ENCODE data around the gene DNA2. TPM values are rescaled to one million over a fixed set of nuclear protein-coding genes. Genes with fewer than 3 reads are reported as not detected.

DNA2 gene
- total and polyA plus RNA-seq, 2 of the 4 experiments (the other 2 are of a cell fraction): 3.9 to 5.6 TPM

DNA sequence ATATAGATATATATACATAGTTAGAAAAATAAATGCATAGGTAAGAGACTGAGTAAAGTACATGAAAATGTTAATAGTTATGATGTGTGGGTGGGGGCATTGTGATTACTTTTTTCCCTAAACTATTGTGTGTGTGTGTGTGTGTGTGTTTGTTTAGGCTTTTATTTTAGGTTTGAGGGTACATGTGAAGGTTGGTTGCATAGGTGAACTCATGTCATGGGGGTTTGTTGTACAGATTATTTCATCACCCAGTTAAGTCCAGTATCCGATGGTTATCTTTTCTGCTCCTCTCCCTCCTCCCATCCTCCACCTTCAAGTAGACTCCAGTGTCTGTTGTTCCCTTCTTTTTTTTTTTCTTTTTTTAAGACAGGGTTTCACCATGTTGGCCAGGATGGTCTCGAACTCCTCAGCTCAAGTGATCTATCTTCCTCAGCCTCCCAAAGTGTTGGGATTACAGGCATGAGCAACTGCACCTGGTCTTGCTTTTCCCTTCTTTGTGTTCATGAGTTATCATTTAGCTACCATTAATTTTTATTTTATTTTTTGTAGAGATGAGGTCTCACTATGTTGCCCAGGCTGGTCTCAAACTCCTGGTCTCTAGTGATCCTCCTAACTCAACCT, 62.8 kb downstream of the DNA2 start:
- Histone ChIP-seq H3K14ac (replicated peaks; ENCODE audit: low read depth, low read length) (no peak overlapping the region), H4K20me1 (ENCODE audit: insufficient read depth, low read length) (peaks cover 7% of the 10 kb centered on the region), H4K5ac (ENCODE audit: low read depth, low read length) (no peak overlapping the region), H3K56ac (ENCODE audit: extremely low read depth, insufficient read depth, low read length) (no peak overlapping the region), H3K9ac (ENCODE audit: low read depth, low read length) (no peak overlapping the region), H3K9me3 (ENCODE audit: control insufficient read depth, insufficient read depth, low read length) (no peaks in the 10 kb centered on the region), H3K4me3 (ENCODE audit: insufficient read depth, low read depth, low read length) (no peak overlapping the region), H2AFZ (replicated peaks; ENCODE audit: low read length, poor library complexity) (no peak overlapping the region), H3K23ac (ENCODE audit: low read depth, low read length) (no peak overlapping the region), H3K4ac (ENCODE audit: low read depth, low read length) (no peak overlapping the region), H3K27ac (ENCODE audit: insufficient read depth, low read length) (no peak overlapping the region), H3K79me1 (ENCODE audit: low read depth in 1 of 2, low read length in 2 of 2) (peaks cover 0 to 26% of the 10 kb centered on the region in 2 experiments; a peak in 2 of 4 replicates), H3K18ac (ENCODE audit: low read depth, low read length) (no peak overlapping the region), H2BK5ac (ENCODE audit: low read depth, low read length, poor library complexity, severe bottlenecking) (no peak overlapping the region), H3K4me1 (ENCODE audit: control insufficient read depth, insufficient read depth, low read length) (no peaks in the 10 kb centered on the region; the same call in 1 of the 2 replicates), H3K36me3 (ENCODE audit: control insufficient read depth, insufficient read depth, low read length) (no peaks in the 10 kb centered on the region), H2BK15ac (ENCODE audit: low read depth, low read length) (no peak overlapping the region), H2AK5ac (ENCODE audit: low read depth, low read length) (no peak overlapping the region), H2AK9ac (replicated peaks; ENCODE audit: low read depth, low read length, poor library complexity) (no peak overlapping the region), H2BK20ac (ENCODE audit: low read depth, low read length) (no peak overlapping the region), H3K4me2 (ENCODE audit: low read depth, low read length) (no peak overlapping the region), H4K91ac (ENCODE audit: insufficient read depth, low read depth, low read length) (no peak overlapping the region), H4K8ac (ENCODE audit: low read depth in 2 of 2, low read length in 2 of 2) (no peak overlapping the region), H3K27me3 (ENCODE audit: control insufficient read depth, insufficient read depth, low read length) (no peaks in the 10 kb centered on the region), H3K9me1 (ENCODE audit: insufficient read depth, low read length) (no peaks in the 10 kb centered on the region), H2BK120ac (ENCODE audit: low read depth, low read length) (no peak overlapping the region)
- ChIA-PET CTCF (no interaction called here), POLR2A (ENCODE audit: unreplicated experiment) (no interaction called here)
- BruUV-seq (replicated peaks): no TSS peak
- ATAC-seq (ENCODE audit: low read depth) (no peak), DNase-seq (no peak)
- in situ Hi-C loops (cut with MboI; ENCODE audit: low sequenced_read_pairs): no loop called here
- WGBS, 2 experiments (ENCODE audit: extremely low coverage in 2 of 2, insufficient read length in 1 of 2): no CpG with 5 or more reads among the region's 2 CpGs
- dilution Hi-C loops (cut with HindIII; ENCODE audit: low sequenced_read_pairs, unreplicated experiment): no loop called here
- no peak for TF ChIP-seq NFE2L2 (IDR thresholded peaks at IDR 0.05; ENCODE audit: low read depth, low read length)
- no peak for TF ChIP-seq RAD21 (IDR thresholded peaks at IDR 0.05; ENCODE audit: low read length)
- TF ChIP-seq MXI1 (IDR thresholded peaks at IDR 0.05; ENCODE audit: borderline replicate concordance, low read depth, low read length): no peak
- no peak for TF ChIP-seq CTCF (conservative IDR thresholded peaks at IDR 0.05; ENCODE audit: low read depth, low read length)
- no peak for TF ChIP-seq BHLHE40 (IDR thresholded peaks at IDR 0.05; ENCODE audit: low read depth, low read length)
- no peak for TF ChIP-seq CEBPB (IDR thresholded peaks at IDR 0.05; ENCODE audit: low read depth, low read length)
- no peak for TF ChIP-seq FOS (IDR thresholded peaks at IDR 0.05; ENCODE audit: low read depth, low read length)
- TF ChIP-seq RCOR1 (IDR thresholded peaks at IDR 0.05; ENCODE audit: insufficient replicate concordance, low read length): no peak
- TF ChIP-seq SMC3 (IDR thresholded peaks at IDR 0.05; ENCODE audit: low read depth, low read length): no peak
- TF ChIP-seq USF2 (IDR thresholded peaks at IDR 0.05; ENCODE audit: low read depth, low read length): no peak
- TF ChIP-seq ELK1 (IDR thresholded peaks at IDR 0.05; ENCODE audit: borderline replicate concordance, low read depth, low read length): no peak
- no peak for TF ChIP-seq POLR2A (IDR thresholded peaks at IDR 0.05; ENCODE audit: low read depth, low read length)
- no peak for TF ChIP-seq MAFK (IDR thresholded peaks at IDR 0.05; ENCODE audit: low read depth, low read length)
- TF ChIP-seq MAZ (IDR thresholded peaks at IDR 0.05; ENCODE audit: borderline replicate concordance, low read depth, low read length): no peak
- no peak for TF ChIP-seq RFX5 (IDR thresholded peaks at IDR 0.05; ENCODE audit: low read depth, low read length)
- intact Hi-C loops (cut with micrococcal nuclease): loop anchor here (5.0 kb wide), 1 partner anchor 313 kb away; the partner anchor contains the start of gene CCAR1

All from IMR-90 (cell line).